Neural progenitor cell (in vitro differentiated cells): ENCODE measurements around the gene RAB3GAP2.
A peak's percentile ranks its signal among the peaks of the same experiment; 100 is the strongest.
"Not testable (repeated sequence)": the region's sequence is repeated elsewhere in the genome, so short reads cannot be mapped to it uniquely, and the experiment has no call there.

ENCODE experiments used
- CTCF ChIP-seq: fragments of 200-600 bp; sonication (generic); IDR thresholded peaks from 2 replicates; pipeline ENCODE4 v1.5.1; 2017; ENCODE audit warnings: antibody characterized with exemption, mild to moderate bottlenecking
- EZH2 ChIP-seq: fragments of 200-600 bp; sonication (generic); IDR thresholded peaks from 2 replicates; pipeline ENCODE4 v1.6.1; 2017; ENCODE audit warnings: antibody characterized with exemption, mild to moderate bottlenecking, moderate library complexity
- EZH2phosphoT487 ChIP-seq: fragments of 200-600 bp; sonication (generic); IDR thresholded peaks from 2 replicates; pipeline ENCODE4 v1.6.1; 2017; ENCODE audit warnings: antibody characterized with exemption

GRCh38 chr1:220218397-220219135 lies 53.7 kb downstream of the RAB3GAP2 start:
- peak; percentile 73 for TF ChIP-seq CTCF
- not testable (repeated sequence) for TF ChIP-seq EZH2, EZH2phosphoT487
